HG02642 (cell line): ENCODE results near the gene PSAP.

Experiments used
- ATAC-seq: cut with Tn5 transposase; IDR thresholded peaks from one replicate; pipeline ENCODE4 v1.9.1; 2021; ENCODE audit warnings: mild to moderate bottlenecking; ENCODE audit not compliant: unreplicated experiment, poor library complexity

PSAP gene

GRCh38 chr10:71771821-71772617 is 79.0 kb downstream of the PSAP start:
- ATAC-seq, result no peak

GRCh38 chr10:71771204-71771603 is 79.8 kb downstream of the PSAP start:
- ATAC-seq, result no peak

- no peak for ATAC-seq
These were observed 80.3 kb downstream of the PSAP start for GRCh38 chr10:71770789-71771188.

- ATAC-seq, result no peak
These were observed 80.8 kb downstream of the PSAP start for GRCh38 chr10:71770255-71770654.

- peak; percentile 10 for ATAC-seq
These were observed 81.7 kb downstream of the PSAP start for GRCh38 chr10:71769279-71769823.

GRCh38 chr10:71767420-71768035 is 83.5 kb downstream of the PSAP start:
- ATAC-seq, result no peak

GRCh38 chr10:71766717-71767419 is 84.2 kb downstream of the PSAP start:
- no peak for ATAC-seq
